Stimulated activated CD8-positive, alpha-beta memory T cell treated with anti-CD3 and anti-CD28 coated beads, Interleukin-4, amount 100 ng/mL, for 24 hours (primary cell): ENCODE measurements around the gene SMYD1.

Experiments used
- DNase-seq: peaks from one replicate; pipeline ENCODE4 v3.0.0-alpha.2; 2020; ENCODE audit warnings: low read depth

The SMYD1 gene

DNA sequence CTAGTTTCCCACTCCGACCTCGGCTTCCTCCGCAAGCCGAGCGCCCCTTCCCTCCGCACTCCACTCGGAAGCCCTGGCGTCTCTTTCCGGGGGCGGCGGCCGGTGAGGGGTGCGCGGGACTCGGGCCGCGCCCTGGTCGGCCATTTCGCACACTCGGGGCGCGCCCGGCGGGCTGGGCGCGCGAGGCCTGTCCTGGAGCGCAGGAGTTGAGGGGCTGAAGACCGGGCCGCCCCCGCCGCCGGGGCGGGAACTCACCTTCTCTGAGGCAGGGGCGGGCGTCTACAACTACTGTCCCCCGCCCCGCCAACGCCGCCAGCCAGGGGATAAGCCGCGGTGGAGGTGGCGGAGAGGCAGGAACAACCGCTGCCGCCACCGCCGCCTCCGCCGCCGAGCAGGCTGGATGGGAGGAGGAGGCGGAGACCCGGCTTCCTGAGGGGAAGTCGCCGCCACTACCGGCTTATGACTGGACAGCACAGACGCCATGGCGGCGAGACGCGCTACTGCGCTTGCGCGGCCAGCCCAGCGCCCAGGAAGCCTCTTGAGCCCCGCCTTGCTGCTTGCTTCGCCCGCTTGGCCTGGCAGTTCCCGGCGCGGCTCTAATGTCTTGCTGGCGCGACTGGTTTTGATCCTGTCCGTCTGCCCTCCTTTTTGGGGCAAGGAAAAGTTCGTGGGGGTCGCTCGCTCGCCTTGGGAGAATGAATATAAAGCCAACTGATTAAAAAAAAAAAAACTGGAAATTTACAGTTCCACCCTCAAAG, 12.1 kb upstream of the SMYD1 start, which contains the start of gene KRCC1:
Gene KRCC1, minus strand, starts transcription at position 413 of the 758 bp plus-strand sequence. CDS start 27,220 bp downstream, outside the sequence.
- peak; percentile 89 for DNase-seq

DNA sequence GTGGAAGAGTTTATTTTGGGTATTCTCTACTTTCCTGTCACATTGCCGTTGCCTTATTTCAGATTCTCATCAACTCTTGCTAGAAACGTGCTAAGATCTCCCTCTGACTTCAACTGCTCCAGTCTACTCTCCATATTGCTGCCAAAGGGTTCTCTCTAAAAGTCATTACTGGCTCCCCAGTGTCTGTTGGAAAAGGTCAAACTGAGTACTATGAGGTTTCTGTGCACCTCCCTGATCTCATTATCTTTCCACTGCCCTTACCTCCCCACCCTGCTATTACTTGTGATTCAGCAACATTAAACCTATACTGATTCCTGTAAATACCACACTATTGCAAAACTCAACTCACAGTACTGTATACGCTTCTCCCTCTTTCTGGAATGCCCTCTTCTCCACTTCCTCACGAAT, 10.2 kb upstream of the SMYD1 start:
- no peak for DNase-seq

DNA sequence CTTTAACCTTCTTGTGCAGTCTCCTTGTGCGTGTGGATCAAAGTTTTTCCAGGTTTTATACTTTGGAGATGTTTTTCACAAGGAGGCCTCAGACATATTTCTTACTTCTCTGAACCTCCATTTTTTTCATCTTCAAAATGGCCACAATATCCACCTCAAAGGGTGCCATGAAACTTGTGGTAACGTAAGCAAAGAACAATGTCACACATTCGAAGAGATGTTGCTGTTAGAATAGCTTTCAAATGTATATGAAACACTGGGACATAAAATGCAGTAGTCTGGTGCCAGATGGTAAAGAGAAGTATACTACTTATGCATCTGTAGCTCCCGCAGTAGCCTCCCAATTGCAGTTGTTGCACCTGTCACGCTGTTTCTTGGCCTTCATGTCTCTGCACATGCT, 9.4 kb upstream of the SMYD1 start:
- DNase-seq, result no peak

DNA sequence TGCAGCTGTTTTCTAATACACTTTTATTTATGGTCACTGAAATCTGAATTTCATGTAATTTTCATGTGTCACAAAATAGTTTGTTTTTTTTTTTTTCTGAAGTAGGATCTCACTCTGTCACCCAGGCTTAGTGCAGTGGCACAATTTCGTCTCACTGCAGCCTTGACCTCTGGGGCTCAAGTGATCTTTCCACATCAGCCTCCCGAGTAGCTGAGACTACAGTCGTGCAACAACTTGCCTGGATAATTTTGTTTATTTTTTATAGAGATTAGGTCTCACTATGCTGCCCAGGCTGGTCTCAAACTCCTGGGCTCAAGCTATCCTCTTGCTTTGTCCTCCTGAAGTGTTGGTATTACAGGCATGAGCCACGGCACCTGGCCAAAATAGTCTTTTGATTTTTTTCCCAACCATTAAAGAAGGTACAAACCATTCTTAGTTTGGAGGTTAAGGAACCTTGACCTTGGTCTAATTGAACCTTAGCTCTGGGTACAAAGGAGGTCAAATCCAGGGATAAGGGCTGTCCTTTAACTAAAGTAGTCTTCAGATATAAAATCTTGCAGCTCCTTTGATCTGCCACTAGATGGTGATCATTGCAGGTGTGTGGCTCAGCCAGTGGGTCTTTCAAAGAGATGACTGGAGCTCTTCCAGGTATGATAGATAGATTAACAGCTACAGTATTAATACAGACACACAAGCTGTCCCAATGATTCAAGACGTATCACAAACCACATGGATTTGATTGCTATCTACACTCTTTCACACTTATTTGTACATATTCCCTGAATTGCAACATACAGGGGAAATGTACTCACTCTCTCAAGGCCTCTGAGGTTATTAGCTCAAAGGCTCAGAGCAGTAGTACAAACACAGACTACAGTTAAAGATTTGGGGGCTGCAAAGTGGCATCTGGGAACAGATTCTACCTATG, 7.4 kb upstream of the SMYD1 start:
- DNase-seq, result no peak

DNA sequence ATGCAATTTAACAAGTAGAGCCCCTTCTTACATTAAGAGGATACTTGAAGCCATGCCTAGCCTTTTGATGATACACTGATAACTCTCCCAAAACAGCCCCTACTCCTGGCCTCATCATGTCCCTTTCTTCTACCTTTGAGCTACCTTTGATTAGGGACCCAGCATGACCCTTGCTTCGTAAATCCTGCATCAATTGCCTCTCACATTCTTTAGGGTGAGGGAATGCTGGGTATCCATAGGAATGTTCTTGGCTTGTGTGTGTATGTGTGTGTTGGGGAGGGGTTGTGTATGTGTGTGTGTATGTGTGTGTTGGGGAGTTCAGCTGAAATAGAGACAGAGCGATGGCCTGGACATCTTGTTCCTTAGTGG, 6.7 kb upstream of the SMYD1 start:
- no peak for DNase-seq

DNA sequence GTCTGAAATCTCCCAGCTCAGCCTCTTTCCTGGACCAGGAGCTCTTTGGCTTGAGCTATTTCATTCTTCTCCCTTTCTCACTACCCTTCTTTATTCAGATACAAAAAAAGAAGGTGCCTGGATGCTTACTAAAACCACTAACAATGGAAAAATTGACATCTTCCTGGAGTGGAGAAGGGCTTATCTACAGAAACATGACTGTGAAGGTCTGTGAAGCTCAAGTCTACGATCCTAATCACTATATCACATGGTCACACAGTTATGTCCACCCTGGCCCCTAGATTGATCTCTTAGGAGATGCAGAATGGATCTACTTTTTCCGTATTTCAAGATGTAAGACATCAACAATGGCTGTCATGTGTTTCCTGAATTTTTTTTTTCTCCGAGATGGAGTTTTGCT, 6.3 kb upstream of the SMYD1 start:
- DNase-seq, result no peak

DNA sequence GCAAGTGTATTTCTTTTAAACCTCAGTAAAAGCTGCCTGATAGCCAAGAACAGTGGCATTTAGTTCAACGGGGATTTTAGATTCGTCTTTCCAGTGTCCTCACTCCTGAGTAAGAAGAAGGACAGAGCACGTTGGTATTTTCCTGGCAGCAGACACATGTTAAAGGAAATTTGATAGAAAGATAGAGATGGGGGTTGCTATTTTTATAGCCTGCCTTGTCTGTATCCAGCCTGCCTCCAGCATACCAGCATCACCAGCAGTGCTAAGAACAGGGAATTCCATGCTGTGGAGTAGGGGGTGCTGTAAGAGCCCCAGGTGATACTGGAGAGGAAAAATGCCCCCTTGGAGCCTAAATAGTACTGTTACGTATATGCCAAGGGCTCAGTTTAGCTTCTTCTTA, 1.1 kb upstream of the SMYD1 start:
- no peak for DNase-seq

DNA sequence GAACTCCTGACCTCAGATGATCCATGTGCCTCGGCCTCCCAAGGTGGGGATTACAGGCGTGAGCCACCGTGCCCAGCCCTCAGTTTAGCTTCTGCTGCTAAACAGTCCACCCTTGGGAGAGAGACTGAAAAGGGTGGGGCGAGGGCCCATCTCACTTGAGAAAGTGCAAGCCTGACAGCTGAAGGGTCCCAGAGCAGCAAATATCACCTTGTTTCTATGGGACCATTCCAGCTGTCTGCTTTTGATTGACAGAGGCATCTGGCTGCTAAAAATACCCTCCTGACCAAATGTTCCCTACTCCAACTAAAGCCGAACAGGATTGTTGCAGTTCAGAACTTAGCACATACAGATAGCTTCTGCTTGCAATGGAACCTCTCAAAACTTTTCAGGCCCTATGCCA, 436 bp upstream of the SMYD1 start:
- DNase-seq, result no peak

DNA sequence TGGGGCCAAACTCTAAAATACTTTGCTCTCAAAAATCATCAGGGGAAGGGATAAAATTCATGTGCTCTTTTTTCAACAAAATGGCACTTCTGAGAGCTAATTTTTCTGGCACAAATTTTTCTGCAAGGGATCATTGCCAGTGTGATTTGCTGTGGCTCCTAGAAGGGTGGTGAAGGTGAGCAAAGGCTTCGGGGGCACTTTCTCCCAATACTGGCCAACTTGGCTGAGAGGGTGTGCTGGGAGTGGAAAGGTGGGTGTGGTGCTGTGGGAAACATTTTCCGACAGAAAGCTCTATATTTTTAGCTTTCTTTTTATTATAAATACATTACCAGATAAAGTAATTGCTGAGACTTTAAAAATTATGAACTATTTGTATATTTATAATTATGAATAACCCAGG, 419 bp downstream of the SMYD1 start:
- DNase-seq, result no peak

DNA sequence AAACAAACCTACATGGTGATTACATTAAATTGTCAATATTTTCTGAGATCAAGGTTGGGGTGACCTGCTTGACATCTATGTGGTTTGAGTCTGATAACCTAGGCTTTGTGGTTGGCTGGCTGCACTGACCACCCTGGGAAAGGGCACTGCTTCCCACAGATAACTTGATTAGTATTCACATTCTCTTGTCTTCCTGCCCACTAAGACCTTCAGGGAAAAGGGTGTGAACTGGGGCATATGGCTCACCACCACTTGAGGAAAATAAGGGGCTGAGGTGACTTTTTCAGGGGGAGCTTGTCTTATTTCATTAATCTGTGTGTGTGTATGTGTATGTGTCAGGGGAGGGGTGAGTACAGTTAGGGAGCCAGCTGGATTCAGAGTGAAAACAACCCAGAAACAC, 1.5 kb downstream of the SMYD1 start:
- no peak for DNase-seq

DNA sequence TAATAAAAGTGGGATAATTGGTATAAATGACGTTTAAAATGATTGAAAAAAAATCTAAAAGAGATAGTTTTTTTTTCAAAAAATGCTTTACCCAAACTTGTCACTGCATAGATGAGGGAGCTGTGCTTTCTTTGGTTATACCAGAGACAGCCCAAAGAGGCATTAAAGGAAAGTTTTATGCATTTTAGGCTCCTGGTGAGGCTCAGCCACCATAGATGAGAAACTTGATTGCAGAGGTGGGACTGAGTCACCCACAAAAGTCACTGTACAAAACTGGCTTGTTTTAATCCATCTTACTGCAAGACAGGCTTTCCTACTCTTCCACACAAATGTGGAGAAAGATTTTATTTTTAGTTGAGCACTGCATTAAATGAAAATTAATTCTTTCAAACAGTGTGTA, 2.4 kb downstream of the SMYD1 start:
- DNase-seq, result no peak

DNA sequence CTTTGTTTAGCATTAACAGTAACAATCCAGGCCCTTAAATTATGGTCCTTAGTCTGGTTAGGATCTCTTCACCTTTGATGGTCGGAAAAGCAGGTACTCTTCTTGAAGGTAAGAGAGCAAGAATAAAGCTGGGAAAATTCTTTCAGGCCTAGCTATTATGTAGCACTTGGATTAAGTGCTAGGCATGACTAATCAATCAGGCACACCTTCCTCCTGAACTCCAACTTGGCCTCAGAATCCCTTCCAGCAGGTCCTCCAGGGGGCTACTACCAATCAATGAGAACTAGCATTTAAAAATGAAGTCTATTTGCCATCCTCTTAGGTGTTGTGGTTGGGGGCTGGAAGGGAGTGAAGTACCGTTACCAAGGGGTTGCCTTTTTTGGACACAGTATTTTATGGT, 3.7 kb downstream of the SMYD1 start:
- DNase-seq, result no peak

DNA sequence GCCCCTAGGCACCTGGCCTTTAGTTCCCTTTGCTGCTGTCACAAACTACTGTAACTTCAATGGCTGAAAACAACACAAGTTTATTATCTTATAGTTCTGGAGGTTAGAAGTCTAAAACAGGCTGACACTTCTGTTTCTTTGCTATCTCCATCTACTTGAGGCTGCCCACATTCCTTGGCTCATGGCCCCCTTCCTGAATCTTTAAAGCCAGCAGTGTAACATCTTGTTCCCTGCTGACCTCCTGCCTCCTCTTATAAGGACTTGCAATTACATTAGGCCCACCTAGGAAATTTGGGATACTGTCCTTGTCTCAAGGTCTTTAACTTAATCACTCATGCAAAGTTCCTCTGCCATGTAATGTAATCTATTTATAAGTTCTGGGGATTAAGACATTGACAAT, 6.5 kb downstream of the SMYD1 start:
- no peak for DNase-seq

DNA sequence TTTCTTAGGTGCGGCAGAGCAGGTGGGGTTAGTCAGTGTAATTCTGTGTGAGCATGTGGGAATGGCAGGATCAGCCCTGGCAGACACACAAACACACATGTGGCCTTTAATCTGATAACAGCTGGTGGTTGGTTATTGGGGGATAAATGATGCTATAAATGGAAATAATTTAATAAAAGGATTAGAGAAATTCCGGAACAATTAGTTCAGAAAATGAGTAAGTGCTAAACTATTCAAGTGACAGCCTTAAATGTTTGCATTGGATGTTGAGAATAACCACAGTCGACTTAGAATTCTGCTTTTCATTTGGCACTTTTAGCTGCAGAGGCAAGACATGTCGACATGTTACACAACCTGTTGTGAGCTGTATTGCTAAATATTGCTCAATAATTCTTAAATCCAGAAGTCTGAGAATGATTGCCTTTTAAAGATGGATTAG, 7.2 kb downstream of the SMYD1 start:
- no peak for DNase-seq

DNA sequence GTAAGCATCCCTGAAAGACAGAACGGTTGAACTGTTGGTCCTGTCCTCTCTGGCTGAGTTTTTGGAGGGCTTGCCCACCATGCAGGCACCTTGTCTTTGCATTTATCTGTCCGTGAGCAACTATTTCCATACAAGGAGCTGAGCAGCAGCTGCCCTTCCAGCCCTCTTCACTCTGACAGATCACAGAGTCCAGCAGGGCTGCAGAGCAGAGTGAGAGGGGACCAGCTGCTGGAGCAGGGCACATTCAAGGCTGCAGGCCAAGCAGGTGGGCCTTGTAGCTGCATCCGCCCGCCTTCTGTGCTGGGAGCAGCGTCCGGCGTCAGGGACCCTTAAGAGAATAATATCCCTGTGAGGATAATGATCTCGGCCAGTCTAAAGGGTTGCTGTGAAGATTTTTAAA, 9.5 kb downstream of the SMYD1 start:
- DNase-seq, result no peak

DNA sequence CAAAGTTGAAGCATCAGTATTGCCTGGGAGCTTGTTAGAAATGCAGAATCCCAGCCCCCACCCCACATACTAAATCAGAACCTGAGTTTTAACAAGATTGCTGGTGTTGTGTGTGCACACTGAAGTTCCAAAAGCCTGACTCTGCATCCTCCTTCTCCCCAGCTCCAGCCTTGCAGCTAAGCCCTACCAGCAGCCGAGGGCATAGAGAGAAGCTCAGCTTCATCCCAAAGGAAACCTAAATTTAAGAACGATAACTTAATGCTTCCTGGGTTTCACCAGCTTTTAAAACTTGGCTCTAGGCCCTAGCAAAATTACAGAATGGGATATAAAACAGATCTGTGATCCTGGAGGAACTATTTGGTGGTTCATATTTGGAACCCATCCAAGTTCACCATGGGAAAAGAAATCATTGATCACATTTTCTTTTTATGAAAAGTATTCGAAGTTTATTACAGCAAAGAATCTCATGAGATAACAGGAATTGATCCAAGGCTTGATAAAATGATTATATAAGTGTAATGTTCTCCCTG, 11.1 kb downstream of the SMYD1 start:
- DNase-seq, result no peak

DNA sequence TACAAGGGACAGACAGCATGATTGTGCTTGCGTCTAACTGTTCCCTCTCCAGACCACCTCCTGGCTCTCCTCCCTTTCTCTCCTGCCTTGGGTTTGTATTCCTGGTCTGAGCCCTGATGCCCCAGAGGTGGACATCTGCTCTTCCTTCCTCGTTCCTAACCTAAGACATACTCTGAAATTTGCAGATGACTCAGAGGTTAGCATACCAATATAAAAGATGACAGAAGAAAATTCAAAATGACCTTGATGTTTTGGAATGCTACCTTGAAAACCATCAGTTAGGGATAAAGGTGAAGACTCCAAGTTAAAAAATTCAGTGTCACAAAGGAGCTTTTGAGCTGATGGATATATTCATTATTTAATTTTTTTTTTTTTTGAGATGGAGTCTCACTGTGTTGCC, 12.9 kb downstream of the SMYD1 start:
- DNase-seq, result no peak

DNA sequence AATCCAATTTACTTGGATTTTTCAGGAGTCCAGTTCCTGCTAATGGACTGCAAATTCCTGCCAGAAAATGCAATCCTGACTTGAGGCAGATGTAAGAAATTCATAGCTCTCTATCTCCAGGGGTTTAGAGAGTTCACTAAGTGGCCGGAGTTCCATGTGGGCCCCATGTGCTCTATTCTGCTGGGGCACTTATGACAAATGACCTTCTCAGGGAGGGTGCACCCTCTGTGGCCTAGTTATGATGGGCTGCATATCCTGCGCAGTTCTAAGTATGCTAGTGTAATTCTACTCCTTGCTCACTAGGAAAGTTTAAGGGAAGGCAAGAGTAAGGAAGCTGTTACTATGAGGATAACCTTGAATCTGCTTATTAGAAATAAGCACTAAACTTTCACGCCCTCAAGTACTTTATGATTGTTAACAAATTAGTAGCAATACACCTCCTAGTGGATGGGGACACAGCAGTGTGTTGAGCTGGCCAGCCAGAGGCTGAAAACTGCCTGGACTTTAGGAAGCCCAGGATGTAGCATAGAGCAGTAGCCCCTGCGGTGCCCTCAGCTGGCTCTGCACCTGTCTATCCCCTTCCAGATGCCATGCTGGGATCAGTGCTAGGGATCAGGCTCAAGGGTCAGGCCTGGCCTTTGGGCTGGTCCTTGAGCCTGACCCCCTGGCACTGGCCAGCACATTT, 14.4 kb downstream of the SMYD1 start:
- no peak for DNase-seq

DNA sequence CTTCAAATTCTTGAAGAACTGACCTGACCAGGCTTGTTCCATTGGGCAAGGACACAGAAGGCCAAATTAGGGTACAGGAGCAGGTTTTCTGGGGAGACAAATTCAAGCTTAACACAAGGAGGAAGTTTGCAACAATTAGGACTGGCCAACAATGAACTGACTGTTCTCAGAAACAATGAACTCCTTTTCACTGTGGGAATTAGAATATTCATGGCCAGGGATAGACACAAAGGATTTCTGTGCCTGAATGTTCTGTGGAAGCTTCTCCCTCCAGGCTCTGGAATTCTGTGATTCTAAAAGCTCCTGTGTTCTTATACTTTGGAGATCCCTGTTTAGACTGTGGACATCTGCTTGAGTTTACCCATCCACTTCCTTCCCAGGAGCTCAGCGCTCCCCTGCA, 15.2 kb downstream of the SMYD1 start:
- no peak for DNase-seq

DNA sequence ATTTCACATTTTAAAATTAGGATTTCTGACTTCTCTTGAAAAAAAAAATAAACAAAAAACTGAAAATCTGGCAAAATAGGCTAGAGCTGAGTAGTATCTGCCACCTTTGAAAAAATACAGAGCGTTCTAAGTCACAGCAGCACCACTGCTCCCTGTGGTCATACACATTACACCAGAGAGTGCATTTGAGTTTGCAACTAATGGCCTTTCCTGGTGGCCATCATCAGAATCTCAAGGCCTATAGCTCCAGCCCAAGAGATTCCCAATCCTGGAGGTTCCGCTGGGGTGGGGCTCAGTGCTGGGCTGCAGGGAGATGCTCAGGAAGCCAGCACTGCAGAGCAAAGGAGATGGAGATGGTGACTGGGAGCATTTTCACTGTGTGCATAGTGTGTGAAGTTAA, 17.5 kb downstream of the SMYD1 start:
- DNase-seq, result no peak

DNA sequence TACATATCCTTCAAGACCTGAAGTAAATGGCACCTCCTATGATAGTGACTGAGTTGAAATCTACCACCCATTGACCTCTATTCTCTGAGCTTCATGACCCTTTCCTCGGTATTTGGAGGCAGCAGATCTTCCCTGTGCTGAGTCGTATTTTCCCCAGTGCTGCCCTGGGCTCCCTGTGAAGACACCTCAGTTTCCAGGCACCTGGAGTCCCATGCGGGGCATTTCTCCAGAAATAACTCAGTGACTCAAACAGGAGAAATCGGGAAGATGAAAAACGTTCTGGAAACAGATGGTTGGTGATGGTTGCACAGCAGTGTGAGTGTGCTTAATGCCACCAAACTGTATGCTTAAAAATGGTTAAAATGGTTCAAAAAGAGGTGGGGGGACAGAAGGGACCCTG, 18.0 kb downstream of the SMYD1 start:
- DNase-seq, result no peak

DNA sequence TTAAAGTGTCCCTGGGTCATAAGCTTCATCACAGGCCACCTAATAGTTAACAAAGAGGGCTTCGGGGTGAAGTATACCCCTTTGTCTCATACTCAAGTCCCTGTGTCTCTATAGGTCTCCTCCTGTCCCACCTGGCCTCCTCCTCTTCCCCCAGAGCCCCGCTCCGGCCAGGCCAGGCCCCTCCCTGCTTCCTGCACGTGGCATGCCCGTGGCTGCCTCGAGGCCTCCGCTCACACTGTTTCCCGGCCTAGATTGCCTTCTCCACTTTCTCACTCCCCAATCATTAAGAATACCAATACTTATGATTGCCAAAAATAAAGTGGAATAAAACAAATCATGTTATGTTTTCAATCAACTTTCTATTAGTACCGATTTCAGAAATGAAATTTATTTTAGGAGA, 18.8 kb downstream of the SMYD1 start:
- DNase-seq, result no peak

DNA sequence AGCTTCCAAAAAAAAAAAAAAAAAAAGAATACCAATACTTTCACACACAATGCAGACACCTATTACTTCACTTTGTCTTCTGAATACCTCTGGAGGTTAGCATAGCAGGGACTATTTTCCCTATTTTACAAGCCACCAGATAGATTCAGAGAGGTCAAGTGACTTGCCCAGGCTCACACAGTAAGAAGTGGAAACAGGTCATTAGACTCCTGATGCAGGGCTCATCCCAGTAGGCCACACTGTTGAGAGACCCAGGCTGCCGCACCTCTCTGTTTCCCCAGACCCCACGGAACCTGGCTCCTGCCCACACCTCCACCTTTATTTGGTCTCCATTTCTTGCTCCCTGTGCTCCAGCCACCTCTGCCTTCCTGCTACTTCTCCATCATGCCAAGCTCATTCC, 19.4 kb downstream of the SMYD1 start:
- DNase-seq, result no peak
